Measurements from ENCODE around the gene RPS6KA3.
"Not testable (repeated sequence)": the region's sequence is repeated elsewhere in the genome, so short reads cannot be mapped to it uniquely, and the experiment has no call there.

The RPS6KA3 gene

DNA sequence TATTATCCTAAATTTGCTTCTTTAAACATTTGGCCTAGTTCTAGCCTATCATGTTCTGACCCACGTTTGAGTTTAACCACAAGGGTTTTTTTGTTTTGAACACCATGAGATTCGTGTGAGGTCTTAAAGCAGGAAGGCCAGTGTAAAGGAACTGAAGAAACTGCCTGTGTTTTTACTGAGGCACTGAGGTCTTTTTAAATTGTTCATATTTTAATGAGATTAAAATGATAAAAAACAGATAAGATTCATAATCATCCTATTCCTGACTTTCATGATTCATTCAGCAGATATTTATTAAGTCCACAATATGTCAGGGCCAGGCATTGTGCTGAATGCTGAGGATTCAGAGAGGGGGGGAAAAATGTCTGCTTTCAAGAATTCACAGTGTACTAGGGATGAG, 3.2 kb downstream of the RPS6KA3 start:
- no peak for DNase-seq

DNA sequence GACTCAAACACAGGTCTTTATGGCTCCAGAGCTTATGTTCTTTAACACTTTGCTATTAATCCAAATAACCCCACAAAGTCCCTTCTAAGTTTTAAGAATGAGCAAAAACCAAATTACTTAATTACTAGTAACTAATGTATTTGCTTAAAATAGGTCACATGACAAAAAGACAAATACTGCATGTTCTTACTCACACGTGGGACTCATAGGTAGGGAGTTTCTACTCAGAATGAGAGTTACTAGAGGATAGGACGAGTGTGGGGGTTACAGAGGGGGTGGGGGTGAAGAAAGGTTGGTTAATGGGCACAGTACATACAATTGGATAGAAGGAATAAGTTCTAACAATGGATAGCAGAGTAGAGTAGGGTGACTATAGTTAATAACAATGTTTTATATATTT, 5.8 kb downstream of the RPS6KA3 start:
- DNase-seq = no peak

- DNase-seq = no peak
These were observed 11.9 kb downstream of the RPS6KA3 start for GRCh38 chrX:20254712-20255299.

- no peak for DNase-seq
These were observed 13.5 kb downstream of the RPS6KA3 start for GRCh38 chrX:20253232-20253543.

GRCh38 chrX:20252381-20253231, 14.1 kb downstream of the RPS6KA3 start:
- no peak for DNase-seq

DNA sequence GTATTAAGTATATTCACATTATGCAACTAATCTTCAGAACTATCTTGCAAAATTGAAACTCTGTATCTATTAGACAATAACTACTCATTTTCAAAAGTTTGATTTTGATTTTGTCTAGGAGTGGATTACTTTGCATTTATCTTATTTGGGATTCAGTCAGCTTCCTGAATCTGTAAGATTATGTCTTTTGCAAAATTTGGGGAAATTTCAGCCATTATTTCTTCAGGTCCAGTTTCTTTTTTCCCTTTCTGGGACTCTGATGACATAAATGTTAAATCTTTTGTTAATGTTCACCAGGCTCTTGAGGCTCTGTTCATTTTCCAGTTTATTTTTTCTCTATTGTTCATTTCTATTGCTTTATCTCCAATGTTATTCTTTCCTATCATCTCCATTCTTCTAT, 15.0 kb downstream of the RPS6KA3 start:
- DNase-seq = no peak

- DNase-seq = not testable (repeated sequence)
These were observed 16.6 kb downstream of the RPS6KA3 start for GRCh38 chrX:20250146-20250545.

DNA sequence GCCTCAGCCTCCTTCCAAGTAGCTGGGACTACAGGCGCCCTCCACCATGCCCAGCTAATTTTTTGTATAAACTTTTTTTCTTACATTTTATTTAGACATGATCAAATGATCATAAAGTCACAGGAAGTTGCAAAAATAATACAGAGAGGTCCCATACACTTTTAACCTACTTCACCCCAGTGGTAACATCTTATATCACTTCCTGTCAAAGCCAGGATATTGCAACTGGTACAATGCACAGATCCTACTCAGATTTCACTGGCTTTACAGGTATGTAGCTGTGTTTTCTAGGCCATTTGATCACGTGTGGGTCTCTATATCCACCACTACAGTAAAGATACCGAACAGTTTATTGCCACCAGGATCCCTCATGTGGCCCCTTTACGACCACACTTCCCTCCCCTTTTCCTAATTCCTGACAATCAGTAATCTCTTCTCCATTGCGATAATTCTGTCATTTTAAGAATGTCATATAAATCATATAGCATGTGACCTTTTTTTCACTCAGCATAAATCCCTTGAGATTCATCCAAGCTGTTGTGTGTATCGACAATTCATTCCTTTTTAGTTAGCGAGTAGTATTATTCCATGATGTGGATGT, 18.0 kb downstream of the RPS6KA3 start:
- no peak for DNase-seq

GRCh38 chrX:20244931-20245330, 21.8 kb downstream of the RPS6KA3 start:
- no peak for DNase-seq

DNA sequence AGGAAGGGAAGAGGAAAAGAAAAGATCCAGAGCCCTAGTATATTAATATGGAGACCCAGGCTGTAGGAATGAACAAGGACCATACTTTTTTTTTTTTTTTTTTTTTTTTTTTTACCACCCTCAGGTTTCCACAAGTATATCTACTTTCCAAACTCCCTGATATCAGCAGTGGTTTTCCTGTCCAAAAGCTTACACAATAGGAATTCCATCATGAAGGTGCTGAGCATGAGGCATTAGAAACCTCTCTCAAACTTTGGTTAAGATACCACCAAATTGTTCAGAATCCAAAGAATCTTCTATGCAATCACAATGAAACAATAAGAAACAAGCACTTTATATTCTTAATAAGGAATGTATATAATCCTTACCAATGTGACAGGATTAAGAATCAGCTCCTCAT, 26.5 kb downstream of the RPS6KA3 start:
- DNase-seq = no peak

DNA sequence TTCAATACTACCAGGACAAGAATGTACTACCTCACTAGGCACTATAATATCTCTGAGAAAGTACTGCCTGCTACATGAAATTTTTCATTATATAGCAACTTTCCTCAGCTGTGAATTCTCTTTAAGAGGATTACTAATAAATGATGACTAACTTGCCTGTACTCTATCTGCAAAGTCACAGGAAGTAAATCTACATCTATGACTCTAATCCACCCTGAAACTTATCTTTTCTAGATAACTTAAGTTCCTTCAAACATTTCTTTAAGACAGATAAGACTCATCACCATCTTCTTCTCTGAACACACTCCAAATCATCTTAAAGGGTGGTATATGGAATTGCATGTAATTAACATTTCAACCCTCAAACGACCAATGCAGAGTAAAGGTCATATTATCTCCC, 28.8 kb downstream of the RPS6KA3 start:
- DNase-seq = no peak

DNA sequence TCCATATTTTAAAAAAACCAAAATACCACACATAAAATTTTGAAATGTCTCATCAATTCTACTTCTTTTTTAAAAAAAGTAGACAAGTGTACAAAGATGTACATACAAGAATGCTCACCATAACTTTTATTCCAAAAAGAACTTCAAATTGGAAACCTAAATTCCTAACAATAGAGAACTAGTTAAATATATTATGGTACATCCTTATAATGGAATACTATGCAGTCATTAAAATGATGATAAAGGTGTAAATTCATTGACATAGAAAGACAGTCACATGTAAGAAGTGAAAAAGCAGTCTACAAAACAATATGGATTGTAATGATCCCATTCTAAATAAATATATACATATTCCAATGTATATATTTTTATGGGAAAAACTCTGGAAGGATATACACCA, 31.0 kb downstream of the RPS6KA3 start:
- no peak for DNase-seq

DNA sequence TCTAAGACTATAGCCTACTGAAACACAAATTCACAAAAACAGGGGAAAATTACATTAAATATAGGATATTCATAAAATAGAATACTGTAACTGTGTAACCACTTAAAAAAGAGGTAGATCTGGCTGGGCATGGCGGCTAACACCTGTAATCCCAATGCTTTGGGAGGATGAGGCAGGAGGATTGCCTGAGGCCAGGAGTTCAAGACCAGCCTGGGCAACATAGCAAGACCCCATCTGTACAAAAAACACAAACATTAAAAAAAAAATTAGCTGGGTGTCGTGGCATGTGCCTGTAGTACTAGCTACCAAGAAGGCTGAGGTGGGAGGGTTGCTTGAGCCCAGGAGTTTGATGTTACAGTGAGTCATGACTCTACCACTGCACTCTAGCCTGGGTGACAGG, 33.4 kb downstream of the RPS6KA3 start:
- no peak for DNase-seq

GRCh38 chrX:20231598-20231997, 35.1 kb downstream of the RPS6KA3 start:
- no peak for DNase-seq

DNA sequence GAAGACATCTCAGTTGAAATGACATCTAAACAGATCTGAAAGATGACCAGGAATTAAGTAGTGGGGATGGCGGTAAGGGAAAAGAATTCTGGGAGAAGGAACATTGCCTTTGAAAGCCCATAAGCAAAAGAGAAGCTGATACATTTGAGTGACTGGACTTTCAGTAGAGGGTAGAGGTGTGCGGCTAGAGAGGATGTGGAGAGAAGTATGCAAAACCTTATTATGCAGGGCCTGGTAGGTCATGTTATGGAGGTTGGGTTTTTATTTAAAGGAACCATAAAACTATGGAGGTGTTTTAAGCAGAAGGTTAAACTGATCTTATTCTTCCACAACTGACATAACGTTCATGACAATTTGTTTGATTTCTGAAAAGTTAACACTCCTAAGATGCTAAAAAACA, 36.3 kb downstream of the RPS6KA3 start:
- no peak for DNase-seq

DNA sequence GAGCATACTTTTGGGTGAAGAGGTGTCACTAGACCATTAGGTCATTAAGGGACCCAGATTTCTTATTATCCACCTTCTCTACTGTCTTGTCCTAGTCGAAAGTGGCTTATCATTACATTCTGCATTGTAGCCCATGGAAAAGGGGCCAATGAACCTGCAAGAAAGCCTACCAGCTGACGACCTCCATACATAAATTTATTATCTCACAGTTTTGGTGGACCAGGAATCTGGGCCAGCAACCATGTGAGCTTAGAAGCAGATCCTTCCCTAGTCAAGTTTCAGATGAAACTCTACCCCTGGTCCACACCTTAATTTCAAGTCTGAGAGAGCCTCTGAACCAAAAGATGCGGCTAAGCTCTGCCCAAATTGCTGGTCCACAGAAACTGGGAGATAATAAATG, 37.6 kb downstream of the RPS6KA3 start:
- DNase-seq = no peak

GRCh38 chrX:20228245-20228644, 38.5 kb downstream of the RPS6KA3 start:
- no peak for DNase-seq

GRCh38 chrX:20227116-20227515, 39.6 kb downstream of the RPS6KA3 start:
- DNase-seq = no peak

DNA sequence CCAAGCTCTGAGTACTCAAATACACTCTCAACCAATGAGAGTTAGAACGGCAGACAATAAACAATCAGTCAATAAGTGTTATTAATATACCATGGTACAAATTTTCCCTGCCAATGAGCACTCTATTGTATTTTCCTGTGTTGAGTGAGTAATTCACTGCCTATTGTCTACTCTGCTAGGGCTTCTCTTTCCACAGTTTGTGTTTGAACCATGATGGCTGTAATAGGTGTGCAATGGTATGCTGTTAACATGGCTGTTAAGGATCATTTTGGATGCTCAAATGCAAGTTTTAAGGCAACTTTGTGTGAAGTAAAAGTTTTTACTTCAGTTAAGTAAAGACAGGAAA, 41.2 kb downstream of the RPS6KA3 start:
- DNase-seq = no peak

- no peak for DNase-seq
These were observed 41.8 kb downstream of the RPS6KA3 start for GRCh38 chrX:20224814-20225487.

GRCh38 chrX:20221902-20222301, 44.8 kb downstream of the RPS6KA3 start:
- DNase-seq = no peak

DNA sequence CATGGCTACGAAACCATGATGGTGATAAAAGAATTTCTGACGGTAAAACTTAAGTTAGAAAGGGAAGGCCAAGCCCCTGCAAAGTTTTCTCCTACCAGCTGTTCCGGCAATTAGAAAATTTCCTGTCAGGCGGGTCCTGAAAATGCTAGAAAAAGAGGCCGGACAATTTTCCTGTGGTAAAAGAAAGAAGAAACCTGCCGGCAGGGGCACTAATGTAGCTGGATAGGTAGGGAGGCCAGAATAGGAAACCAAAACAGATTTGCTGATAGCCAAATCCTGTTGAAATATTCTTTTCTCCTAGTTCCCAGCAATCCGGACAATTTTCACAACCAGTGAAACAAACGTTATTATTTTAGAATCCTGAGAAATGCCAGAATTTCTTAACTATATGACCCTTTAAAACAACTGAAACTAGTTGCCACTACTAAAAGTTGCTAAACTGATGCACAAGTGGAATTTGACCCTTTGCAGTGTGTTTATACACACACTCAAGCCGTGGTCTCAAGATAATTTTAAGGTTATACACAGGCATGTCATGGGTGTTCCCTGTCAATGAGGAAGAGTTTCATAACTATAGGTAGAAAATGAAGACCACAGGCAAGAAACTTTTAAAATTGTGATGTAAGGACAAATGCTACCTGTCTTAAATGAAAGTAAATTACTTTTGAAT, 47.7 kb downstream of the RPS6KA3 start:
- no peak for DNase-seq

DNA sequence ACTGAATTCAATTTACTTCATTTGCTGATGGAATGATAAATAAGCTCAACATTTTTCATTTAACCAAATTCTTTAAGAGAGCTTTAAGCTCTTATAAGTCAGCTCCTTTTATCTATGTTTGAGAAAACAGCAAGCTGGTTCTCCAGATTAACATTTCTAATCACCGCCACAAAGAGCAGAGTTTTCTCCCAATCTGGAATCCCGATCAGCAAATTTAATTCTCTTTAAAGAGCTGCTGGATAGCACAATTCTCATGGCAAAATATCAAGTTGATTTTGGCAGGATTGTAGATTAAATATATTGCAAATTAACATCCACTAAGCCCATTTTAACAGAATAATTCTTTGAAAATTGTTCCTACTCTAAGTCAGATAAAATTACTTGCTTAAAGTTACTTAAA, 48.8 kb downstream of the RPS6KA3 start:
- no peak for DNase-seq

DNA sequence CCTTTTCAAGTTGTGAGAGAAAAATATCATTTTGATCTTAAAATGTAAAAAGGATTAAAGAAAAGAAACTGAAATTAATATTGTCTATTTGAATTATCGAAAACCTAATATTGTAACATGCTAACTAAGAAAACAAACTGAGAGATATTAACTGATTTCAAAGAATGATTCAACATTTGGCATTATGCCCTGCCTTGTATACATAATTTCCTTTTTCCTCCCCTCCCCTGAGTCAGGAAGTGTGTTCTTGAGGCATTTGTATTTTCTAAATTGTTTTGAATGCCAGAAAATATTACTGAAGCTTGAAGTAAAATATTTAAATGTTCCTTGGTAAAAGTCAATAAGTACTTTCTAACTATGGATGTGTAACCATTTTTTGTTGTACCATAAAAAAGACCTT, 49.4 kb downstream of the RPS6KA3 start:
- DNase-seq = no peak

All from NCI-H2171 (cell line).